Measurements from ENCODE around the gene TACSTD2. TPM values are rescaled to one million over a fixed set of nuclear protein-coding genes. Genes with fewer than 3 reads are reported as not detected.
"Not testable (repeated sequence)": the region's sequence is repeated elsewhere in the genome, so short reads cannot be mapped to it uniquely, and the experiment has no call there.

The TACSTD2 gene
- total RNA-seq, 1 donor from 2014 or later = 21.2 TPM

- H3K27me3 Mint-ChIP-seq = no peaks in the 10 kb centered on the region
- H3K4me1 Mint-ChIP-seq (ENCODE audit: unreplicated experiment) = peaks cover 2% of the 10 kb centered on the region
- H3K4me3 Mint-ChIP-seq = no peak overlapping the region
- no peak for TF ChIP-seq CTCF (conservative IDR thresholded peaks at IDR 0.05)
- H3K9me3 Mint-ChIP-seq = no peaks in the 10 kb centered on the region
- no peaks in the 10 kb centered on the region for H3K36me3 Mint-ChIP-seq
- no peak for DNase-seq (ENCODE audit: extremely low spot score, unreplicated experiment)
- no peak overlapping the region for H3K27ac Mint-ChIP-seq
These were observed 10.7 kb downstream of the TACSTD2 start for GRCh38 chr1:58566339-58566738.

- not testable (repeated sequence) for H3K4me3 Mint-ChIP-seq; H3K9me3 Mint-ChIP-seq; H3K27me3 Mint-ChIP-seq; DNase-seq (ENCODE audit: extremely low spot score, unreplicated experiment); H3K27ac Mint-ChIP-seq; H3K36me3 Mint-ChIP-seq; H3K4me1 Mint-ChIP-seq (ENCODE audit: unreplicated experiment)
These were observed 13.3 kb downstream of the TACSTD2 start for GRCh38 chr1:58563715-58564114.

- no peak for DNase-seq (ENCODE audit: extremely low spot score, unreplicated experiment)
- no peaks in the 10 kb centered on the region for H3K36me3 Mint-ChIP-seq
- no peak for TF ChIP-seq CTCF (conservative IDR thresholded peaks at IDR 0.05)
- H3K27ac Mint-ChIP-seq = no peak overlapping the region
- no peaks in the 10 kb centered on the region for H3K27me3 Mint-ChIP-seq
- H3K4me1 Mint-ChIP-seq (ENCODE audit: unreplicated experiment) = no peaks in the 10 kb centered on the region
- no peak overlapping the region for H3K4me3 Mint-ChIP-seq
- H3K9me3 Mint-ChIP-seq = no peaks in the 10 kb centered on the region
These were observed 15.4 kb downstream of the TACSTD2 start for GRCh38 chr1:58561633-58562032.

GRCh38 chr1:58555393-58555792 is 21.7 kb downstream of the TACSTD2 start:
- no peaks in the 10 kb centered on the region for H3K36me3 Mint-ChIP-seq
- no peak overlapping the region for H3K4me3 Mint-ChIP-seq
- TF ChIP-seq CTCF (conservative IDR thresholded peaks at IDR 0.05) = no peak
- no peaks in the 10 kb centered on the region for H3K4me1 Mint-ChIP-seq (ENCODE audit: unreplicated experiment)
- no peak overlapping the region for H3K27ac Mint-ChIP-seq
- no peak for DNase-seq (ENCODE audit: extremely low spot score, unreplicated experiment)
- H3K27me3 Mint-ChIP-seq = no peaks in the 10 kb centered on the region
- H3K9me3 Mint-ChIP-seq = no peaks in the 10 kb centered on the region

GRCh38 chr1:58551186-58552140 is 25.6 kb downstream of the TACSTD2 start:
- Mint-ChIP-seq H3K36me3 (no peaks in the 10 kb centered on the region), H3K27ac (no peak overlapping the region), H3K27me3 (no peaks in the 10 kb centered on the region), H3K4me1 (ENCODE audit: unreplicated experiment) (peaks cover 13% of the 10 kb centered on the region), H3K4me3 (no peak overlapping the region), H3K9me3 (no peaks in the 10 kb centered on the region)
- no peak for DNase-seq (ENCODE audit: extremely low spot score, unreplicated experiment)
- TF ChIP-seq CTCF (conservative IDR thresholded peaks at IDR 0.05) = no peak

- not testable (repeated sequence) for H3K36me3 Mint-ChIP-seq; DNase-seq (ENCODE audit: extremely low spot score, unreplicated experiment); H3K9me3 Mint-ChIP-seq; H3K27me3 Mint-ChIP-seq
- H3K4me1 Mint-ChIP-seq (ENCODE audit: unreplicated experiment) = peaks cover 25% of the 10 kb centered on the region
- H3K27ac Mint-ChIP-seq = peak overlapping the region; percentile 64
- H3K4me3 Mint-ChIP-seq = peak overlapping the region; percentile 49
These were observed 27.8 kb downstream of the TACSTD2 start for GRCh38 chr1:58549291-58549690.
